ENCODE data around the gene SCNN1A.

- TF ChIP-seq CTCF (IDR thresholded peaks at IDR 0.05 in 2 of 3, conservative IDR thresholded peaks at IDR 0.05 in 1 of 3; ENCODE audit: borderline replicate concordance in 1 of 3, insufficient read depth in 1 of 3, low read depth in 2 of 3, low read length in 2 of 3) (no peak), RAD21 (IDR thresholded peaks at IDR 0.05; ENCODE audit: low read depth) (no peak), CEBPB (IDR thresholded peaks at IDR 0.05; ENCODE audit: low read depth) (no peak), ZBTB33 (IDR thresholded peaks at IDR 0.05; ENCODE audit: extremely low read depth, insufficient replicate concordance, low read length) (no peak), POLR2A (IDR thresholded peaks at IDR 0.05; ENCODE audit: borderline replicate concordance, extremely low read depth, insufficient read depth, insufficient read length) (no peak), POLR2AphosphoS5 (IDR thresholded peaks at IDR 0.05; ENCODE audit: low read depth, low read length) (no peak), CBX3 (IDR thresholded peaks at IDR 0.05; ENCODE audit: low read depth) (no peak)
Observed at GRCh38 chr12:6420364-6420763, 45.0 kb upstream of the SCNN1A start.
